ENCODE results near the gene FXYD7.
A peak's percentile ranks its signal among the peaks of the same experiment; 100 is the strongest.

FXYD7 gene

DNA sequence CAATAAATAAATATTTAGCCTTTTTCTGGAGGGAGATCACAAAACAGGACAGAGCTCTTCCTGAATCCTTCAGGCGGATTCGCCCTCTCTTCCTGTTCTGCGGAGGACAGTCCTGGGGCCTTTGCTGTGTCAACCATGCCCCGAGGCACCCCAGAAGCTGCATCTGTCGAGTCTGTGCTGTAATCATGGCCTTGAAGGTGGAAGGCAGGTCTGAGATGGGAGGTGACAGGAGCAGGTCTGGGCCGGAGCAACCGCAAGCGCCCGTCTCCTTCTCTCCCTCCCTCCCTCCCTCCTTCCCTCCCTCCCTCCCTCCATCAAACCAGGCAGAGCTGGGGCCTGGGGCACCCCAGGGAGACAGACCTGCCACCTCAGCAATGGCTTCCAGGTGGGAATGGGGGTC, 32.1 kb upstream of the FXYD7 start:
- no peak for TF ChIP-seq PPARA (CRISPR knock-in tag; IDR thresholded peaks at IDR 0.05; ENCODE audit: borderline replicate concordance)
- TF ChIP-seq SNAI2 (CRISPR knock-in tag; IDR thresholded peaks at IDR 0.05): no peak
- no peak for TF ChIP-seq CSDC2 (CRISPR knock-in tag; IDR thresholded peaks at IDR 0.05)
- TF ChIP-seq, protein P1, sequence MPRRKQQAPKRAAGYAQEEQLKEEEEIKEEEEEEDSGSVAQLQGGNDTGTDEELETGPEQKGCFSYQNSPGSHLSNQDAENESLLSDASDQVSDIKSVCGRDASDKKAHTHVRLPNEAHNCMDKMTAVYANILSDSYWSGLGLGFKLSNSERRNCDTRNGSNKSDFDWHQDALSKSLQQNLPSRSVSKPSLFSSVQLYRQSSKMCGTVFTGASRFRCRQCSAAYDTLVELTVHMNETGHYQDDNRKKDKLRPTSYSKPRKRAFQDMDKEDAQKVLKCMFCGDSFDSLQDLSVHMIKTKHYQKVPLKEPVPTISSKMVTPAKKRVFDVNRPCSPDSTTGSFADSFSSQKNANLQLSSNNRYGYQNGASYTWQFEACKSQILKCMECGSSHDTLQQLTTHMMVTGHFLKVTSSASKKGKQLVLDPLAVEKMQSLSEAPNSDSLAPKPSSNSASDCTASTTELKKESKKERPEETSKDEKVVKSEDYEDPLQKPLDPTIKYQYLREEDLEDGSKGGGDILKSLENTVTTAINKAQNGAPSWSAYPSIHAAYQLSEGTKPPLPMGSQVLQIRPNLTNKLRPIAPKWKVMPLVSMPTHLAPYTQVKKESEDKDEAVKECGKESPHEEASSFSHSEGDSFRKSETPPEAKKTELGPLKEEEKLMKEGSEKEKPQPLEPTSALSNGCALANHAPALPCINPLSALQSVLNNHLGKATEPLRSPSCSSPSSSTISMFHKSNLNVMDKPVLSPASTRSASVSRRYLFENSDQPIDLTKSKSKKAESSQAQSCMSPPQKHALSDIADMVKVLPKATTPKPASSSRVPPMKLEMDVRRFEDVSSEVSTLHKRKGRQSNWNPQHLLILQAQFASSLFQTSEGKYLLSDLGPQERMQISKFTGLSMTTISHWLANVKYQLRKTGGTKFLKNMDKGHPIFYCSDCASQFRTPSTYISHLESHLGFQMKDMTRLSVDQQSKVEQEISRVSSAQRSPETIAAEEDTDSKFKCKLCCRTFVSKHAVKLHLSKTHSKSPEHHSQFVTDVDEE (CRISPR knock-in tag; IDR thresholded peaks at IDR 0.05): no peak
- TF ChIP-seq ZFP3 (CRISPR knock-in tag; IDR thresholded peaks at IDR 0.05): no peak
- no peak for TF ChIP-seq ZNF565 (CRISPR knock-in tag; conservative IDR thresholded peaks at IDR 0.05; ENCODE audit: low read depth)
- TF ChIP-seq, protein P2, sequence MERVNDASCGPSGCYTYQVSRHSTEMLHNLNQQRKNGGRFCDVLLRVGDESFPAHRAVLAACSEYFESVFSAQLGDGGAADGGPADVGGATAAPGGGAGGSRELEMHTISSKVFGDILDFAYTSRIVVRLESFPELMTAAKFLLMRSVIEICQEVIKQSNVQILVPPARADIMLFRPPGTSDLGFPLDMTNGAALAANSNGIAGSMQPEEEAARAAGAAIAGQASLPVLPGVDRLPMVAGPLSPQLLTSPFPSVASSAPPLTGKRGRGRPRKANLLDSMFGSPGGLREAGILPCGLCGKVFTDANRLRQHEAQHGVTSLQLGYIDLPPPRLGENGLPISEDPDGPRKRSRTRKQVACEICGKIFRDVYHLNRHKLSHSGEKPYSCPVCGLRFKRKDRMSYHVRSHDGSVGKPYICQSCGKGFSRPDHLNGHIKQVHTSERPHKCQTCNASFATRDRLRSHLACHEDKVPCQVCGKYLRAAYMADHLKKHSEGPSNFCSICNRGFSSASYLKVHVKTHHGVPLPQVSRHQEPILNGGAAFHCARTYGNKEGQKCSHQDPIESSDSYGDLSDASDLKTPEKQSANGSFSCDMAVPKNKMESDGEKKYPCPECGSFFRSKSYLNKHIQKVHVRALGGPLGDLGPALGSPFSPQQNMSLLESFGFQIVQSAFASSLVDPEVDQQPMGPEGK (CRISPR knock-in tag; IDR thresholded peaks at IDR 0.05; ENCODE audit: borderline replicate concordance): no peak
- no peak for TF ChIP-seq TOX (CRISPR knock-in tag; IDR thresholded peaks at IDR 0.05; ENCODE audit: borderline replicate concordance)
- no peak for TF ChIP-seq BACH2 (CRISPR knock-in tag; IDR thresholded peaks at IDR 0.05; ENCODE audit: borderline replicate concordance)
- no peak for TF ChIP-seq TCF4 (CRISPR knock-in tag; IDR thresholded peaks at IDR 0.05; ENCODE audit: borderline replicate concordance)
- no peak for TF ChIP-seq ZC3H10 (CRISPR knock-in tag; IDR thresholded peaks at IDR 0.05)
- TF ChIP-seq ESRRG (CRISPR knock-in tag; IDR thresholded peaks at IDR 0.05): no peak
- no peak for TF ChIP-seq ARNTL (CRISPR knock-in tag; IDR thresholded peaks at IDR 0.05; ENCODE audit: borderline replicate concordance, low read depth)
- TF ChIP-seq ZNF70 (CRISPR knock-in tag; IDR thresholded peaks at IDR 0.05): no peak
- no peak for TF ChIP-seq OSR1 (CRISPR knock-in tag; IDR thresholded peaks at IDR 0.05)
- no peak for ATAC-seq

DNA sequence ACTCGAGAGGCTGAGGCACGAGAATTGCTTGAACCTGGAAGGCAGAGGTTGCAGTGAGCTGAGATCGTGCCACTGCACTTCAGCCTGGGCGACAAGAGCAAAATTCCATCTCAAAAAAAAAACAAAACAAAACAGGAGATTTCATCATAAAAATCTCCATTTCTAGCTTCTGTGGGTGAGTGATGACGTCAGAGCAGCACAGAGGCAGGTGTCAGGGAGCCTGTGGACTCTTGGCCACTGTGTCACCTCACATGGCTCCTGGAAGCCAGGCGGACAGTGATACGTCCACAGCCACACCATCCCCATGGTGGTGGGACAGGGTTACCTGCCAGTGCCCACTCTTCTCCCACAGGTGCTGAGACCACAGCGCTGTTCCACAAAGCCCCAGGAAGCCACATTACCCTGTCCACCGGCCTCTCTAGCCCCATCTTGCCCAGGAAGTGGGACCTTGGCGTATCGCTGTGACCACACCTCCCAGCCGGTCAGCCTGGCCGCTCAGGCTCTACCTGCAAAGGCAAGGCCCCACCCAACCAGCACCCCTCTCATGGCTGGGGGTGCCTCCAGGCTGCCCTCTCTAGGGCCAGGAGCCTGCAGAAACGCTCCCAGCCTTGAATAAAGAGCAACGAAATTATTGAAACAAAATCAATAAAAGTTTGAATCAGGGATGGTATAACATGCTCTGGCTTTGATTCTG, 29.9 kb upstream of the FXYD7 start:
- ATAC-seq: no peak
- TF ChIP-seq ZC3H10 (CRISPR knock-in tag; IDR thresholded peaks at IDR 0.05) (no peak), ZNF565 (CRISPR knock-in tag; conservative IDR thresholded peaks at IDR 0.05; ENCODE audit: low read depth) (no peak), ARNTL (CRISPR knock-in tag; IDR thresholded peaks at IDR 0.05; ENCODE audit: borderline replicate concordance, low read depth) (no peak)
- TF ChIP-seq, protein P3, sequence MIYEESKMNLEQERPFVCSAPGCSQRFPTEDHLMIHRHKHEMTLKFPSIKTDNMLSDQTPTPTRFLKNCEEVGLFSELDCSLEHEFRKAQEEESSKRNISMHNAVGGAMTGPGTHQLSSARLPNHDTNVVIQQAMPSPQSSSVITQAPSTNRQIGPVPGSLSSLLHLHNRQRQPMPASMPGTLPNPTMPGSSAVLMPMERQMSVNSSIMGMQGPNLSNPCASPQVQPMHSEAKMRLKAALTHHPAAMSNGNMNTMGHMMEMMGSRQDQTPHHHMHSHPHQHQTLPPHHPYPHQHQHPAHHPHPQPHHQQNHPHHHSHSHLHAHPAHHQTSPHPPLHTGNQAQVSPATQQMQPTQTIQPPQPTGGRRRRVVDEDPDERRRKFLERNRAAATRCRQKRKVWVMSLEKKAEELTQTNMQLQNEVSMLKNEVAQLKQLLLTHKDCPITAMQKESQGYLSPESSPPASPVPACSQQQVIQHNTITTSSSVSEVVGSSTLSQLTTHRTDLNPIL (CRISPR knock-in tag; IDR thresholded peaks at IDR 0.05; ENCODE audit: low read depth): no peak

DNA sequence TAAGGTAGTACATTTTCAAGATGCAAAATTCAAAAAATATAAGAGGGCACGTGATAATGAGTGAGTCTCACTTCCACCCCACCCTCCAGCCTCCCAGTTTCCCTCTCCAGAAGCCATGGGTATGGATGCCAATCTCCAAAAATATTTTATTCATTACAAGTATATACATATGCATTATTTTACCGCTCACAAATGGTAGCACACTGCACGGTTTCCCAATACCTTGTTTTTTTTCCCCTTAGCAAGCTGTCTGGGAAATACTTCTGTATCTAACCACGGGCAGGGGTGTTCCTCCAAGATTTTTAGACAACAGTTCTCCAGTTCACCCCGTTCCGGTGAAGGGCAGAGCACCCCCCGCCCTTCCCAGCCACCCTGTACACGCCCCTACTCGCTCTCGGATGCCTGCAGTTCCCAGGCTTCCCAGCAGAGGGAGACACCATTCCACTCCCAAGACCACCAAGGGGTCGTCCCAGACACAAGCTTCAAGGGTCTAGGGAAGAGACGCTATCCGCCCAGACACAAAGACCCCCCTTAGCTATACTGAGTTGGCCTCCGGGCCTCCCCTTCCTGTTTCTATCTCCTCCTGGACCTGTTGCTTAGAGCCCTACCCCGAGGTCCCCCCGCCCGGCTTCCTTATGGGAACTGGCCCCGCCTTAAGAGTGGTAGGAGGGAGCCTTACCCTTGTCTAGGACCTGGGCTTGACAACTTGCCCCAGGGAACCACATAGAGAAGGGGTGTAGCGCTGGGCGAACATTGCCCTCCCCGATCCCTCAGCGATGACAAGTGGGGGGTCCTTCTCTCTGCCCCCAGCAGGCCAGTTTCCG, 28.5 kb upstream of the FXYD7 start:
- peak; percentile 89 for ATAC-seq
- no peak for TF ChIP-seq CSDC2 (CRISPR knock-in tag; IDR thresholded peaks at IDR 0.05)
- TF ChIP-seq, protein P2 (CRISPR knock-in tag; IDR thresholded peaks at IDR 0.05; ENCODE audit: borderline replicate concordance): no peak
- no peak for TF ChIP-seq TOX (CRISPR knock-in tag; IDR thresholded peaks at IDR 0.05; ENCODE audit: borderline replicate concordance)
- TF ChIP-seq SNAI2 (CRISPR knock-in tag; IDR thresholded peaks at IDR 0.05): no peak
- no peak for TF ChIP-seq ISL1 (CRISPR knock-in tag; IDR thresholded peaks at IDR 0.05)
- no peak for TF ChIP-seq ESRRG (CRISPR knock-in tag; IDR thresholded peaks at IDR 0.05)
- no peak for TF ChIP-seq GLIS3 (CRISPR knock-in tag; IDR thresholded peaks at IDR 0.05)
- TF ChIP-seq, protein P4, sequence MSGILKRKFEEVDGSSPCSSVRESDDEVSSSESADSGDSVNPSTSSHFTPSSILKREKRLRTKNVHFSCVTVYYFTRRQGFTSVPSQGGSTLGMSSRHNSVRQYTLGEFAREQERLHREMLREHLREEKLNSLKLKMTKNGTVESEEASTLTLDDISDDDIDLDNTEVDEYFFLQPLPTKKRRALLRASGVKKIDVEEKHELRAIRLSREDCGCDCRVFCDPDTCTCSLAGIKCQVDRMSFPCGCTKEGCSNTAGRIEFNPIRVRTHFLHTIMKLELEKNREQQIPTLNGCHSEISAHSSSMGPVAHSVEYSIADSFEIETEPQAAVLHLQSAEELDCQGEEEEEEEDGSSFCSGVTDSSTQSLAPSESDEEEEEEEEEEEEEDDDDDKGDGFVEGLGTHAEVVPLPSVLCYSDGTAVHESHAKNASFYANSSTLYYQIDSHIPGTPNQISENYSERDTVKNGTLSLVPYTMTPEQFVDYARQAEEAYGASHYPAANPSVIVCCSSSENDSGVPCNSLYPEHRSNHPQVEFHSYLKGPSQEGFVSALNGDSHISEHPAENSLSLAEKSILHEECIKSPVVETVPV (CRISPR knock-in tag; IDR thresholded peaks at IDR 0.05): no peak
- TF ChIP-seq, protein P1 (CRISPR knock-in tag; IDR thresholded peaks at IDR 0.05): no peak
- TF ChIP-seq, protein P5, sequence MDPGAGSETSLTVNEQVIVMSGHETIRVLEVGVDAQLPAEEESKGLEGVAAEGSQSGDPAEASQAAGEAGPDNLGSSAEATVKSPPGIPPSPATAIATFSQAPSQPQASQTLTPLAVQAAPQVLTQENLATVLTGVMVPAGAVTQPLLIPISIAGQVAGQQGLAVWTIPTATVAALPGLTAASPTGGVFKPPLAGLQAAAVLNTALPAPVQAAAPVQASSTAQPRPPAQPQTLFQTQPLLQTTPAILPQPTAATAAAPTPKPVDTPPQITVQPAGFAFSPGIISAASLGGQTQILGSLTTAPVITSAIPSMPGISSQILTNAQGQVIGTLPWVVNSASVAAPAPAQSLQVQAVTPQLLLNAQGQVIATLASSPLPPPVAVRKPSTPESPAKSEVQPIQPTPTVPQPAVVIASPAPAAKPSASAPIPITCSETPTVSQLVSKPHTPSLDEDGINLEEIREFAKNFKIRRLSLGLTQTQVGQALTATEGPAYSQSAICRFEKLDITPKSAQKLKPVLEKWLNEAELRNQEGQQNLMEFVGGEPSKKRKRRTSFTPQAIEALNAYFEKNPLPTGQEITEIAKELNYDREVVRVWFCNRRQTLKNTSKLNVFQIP (CRISPR knock-in tag; IDR thresholded peaks at IDR 0.05; ENCODE audit: borderline replicate concordance, low read depth): no peak
- no peak for TF ChIP-seq ZC3H10 (CRISPR knock-in tag; IDR thresholded peaks at IDR 0.05)
- TF ChIP-seq PPARA (CRISPR knock-in tag; IDR thresholded peaks at IDR 0.05; ENCODE audit: borderline replicate concordance): no peak
- no peak for TF ChIP-seq ZNF565 (CRISPR knock-in tag; conservative IDR thresholded peaks at IDR 0.05; ENCODE audit: low read depth)
